ENCODE measurements around the gene TANK. TPM values are rescaled to one million over a fixed set of nuclear protein-coding genes. Genes with fewer than 3 reads are reported as not detected.

The TANK gene
- total RNA-seq, 2 donors from 2014 or later: 28.5 to 40.2 TPM

DNA sequence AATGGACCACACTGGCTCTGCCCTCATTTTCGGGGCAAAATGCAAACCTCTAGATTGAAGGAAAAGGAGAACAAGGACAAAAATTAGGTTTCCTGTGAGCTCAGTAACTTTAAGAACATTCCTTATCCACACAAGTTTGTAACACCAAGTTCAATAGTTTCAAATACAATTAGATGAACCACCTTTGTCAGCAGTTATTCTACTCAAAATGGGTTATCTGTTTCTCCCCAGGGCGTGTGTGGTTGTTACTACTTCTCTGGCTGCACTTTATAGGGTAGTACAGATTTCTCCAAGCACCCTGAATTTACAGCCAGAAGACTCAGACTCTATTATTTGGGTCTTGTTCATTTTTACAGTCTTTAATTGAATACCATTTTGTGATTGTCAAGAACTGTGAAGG lies 45.0 kb upstream of the TANK start:
- WGBS, 2 donors: 74 to 75% methylated on average over 2 of the region's 2 CpGs
- no peak for ATAC-seq

GRCh38 chr2:161115605-161116380 lies 44.4 kb upstream of the TANK start:
- H3K27ac ChIP-seq: no peak overlapping the region
- WGBS, 2 donors: 57 to 61% methylated on average over 3 of the region's 3 CpGs
- TF ChIP-seq POLR2A (IDR thresholded peaks at IDR 0.05): no peak
- TF ChIP-seq, protein P1, sequence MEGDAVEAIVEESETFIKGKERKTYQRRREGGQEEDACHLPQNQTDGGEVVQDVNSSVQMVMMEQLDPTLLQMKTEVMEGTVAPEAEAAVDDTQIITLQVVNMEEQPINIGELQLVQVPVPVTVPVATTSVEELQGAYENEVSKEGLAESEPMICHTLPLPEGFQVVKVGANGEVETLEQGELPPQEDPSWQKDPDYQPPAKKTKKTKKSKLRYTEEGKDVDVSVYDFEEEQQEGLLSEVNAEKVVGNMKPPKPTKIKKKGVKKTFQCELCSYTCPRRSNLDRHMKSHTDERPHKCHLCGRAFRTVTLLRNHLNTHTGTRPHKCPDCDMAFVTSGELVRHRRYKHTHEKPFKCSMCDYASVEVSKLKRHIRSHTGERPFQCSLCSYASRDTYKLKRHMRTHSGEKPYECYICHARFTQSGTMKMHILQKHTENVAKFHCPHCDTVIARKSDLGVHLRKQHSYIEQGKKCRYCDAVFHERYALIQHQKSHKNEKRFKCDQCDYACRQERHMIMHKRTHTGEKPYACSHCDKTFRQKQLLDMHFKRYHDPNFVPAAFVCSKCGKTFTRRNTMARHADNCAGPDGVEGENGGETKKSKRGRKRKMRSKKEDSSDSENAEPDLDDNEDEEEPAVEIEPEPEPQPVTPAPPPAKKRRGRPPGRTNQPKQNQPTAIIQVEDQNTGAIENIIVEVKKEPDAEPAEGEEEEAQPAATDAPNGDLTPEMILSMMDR (IDR thresholded peaks at IDR 0.05): no peak

More for the DNA sequence above, 45.0 kb upstream of the TANK start:
- H3K36me3 ChIP-seq (replicated peaks in 1 of 2; ENCODE audit: insufficient read depth in 1 of 2, low read depth in 2 of 2): no peaks in the 10 kb centered on the region
- no peaks in the 10 kb centered on the region for H3K27me3 ChIP-seq
- intact Hi-C loops (cut with DNase I): no loop called here
- no peak for DNase-seq
- H3K4me1 ChIP-seq: no peaks in the 10 kb centered on the region
- no peak overlapping the region for H3K4me3 ChIP-seq
- H3K27ac ChIP-seq: no peak overlapping the region
- no peak for TF ChIP-seq POLR2A (IDR thresholded peaks at IDR 0.05)
- TF ChIP-seq, protein P1 (IDR thresholded peaks at IDR 0.05): no peak
- H3K9me3 ChIP-seq: no peaks in the 10 kb centered on the region

DNA sequence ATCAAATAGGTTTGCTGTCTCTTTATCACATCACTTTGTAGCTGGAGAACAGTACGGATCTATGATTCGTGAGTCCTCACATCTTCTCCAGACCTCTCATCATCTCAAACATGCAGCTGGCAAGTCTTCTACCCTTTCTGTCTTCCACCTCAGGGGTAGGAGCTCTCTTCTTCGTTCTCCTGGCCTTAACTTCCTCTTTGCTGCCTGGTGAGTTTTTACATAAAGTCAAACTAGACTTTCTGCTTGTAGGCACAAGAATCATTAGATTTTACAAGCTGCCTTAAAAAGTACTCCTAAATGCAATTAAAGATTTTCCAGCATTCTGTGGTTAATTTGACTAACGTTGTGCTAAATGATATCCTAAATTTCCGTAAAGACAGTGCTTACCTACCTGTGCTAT lies 43.7 kb upstream of the TANK start:
- DNase-seq: no peak
- no peak for TF ChIP-seq POLR2A (IDR thresholded peaks at IDR 0.05)
- TF ChIP-seq, protein P1 (IDR thresholded peaks at IDR 0.05): no peak
- intact Hi-C loops (cut with DNase I): no loop called here
- H3K36me3 ChIP-seq (replicated peaks in 1 of 2; ENCODE audit: insufficient read depth in 1 of 2, low read depth in 2 of 2): no peaks in the 10 kb centered on the region
- no peaks in the 10 kb centered on the region for H3K9me3 ChIP-seq
- H3K27me3 ChIP-seq: no peaks in the 10 kb centered on the region
- 61 to 68% methylated on average over 5 of the region's 5 CpGs for WGBS, 2 donors
- H3K4me3 ChIP-seq: no peak overlapping the region
- no peak for ATAC-seq
- no peaks in the 10 kb centered on the region for H3K4me1 ChIP-seq
- H3K27ac ChIP-seq: no peak overlapping the region

More at GRCh38 chr2:161115605-161116380, 44.4 kb upstream of the TANK start:
- DNase-seq: no peak
- H3K9me3 ChIP-seq: no peaks in the 10 kb centered on the region
- no peaks in the 10 kb centered on the region for H3K27me3 ChIP-seq
- no peaks in the 10 kb centered on the region for H3K36me3 ChIP-seq (replicated peaks in 1 of 2; ENCODE audit: insufficient read depth in 1 of 2, low read depth in 2 of 2)
- intact Hi-C loops (cut with DNase I): no loop called here
- H3K4me1 ChIP-seq: no peaks in the 10 kb centered on the region
- H3K4me3 ChIP-seq: no peak overlapping the region
- ATAC-seq: no peak

DNA sequence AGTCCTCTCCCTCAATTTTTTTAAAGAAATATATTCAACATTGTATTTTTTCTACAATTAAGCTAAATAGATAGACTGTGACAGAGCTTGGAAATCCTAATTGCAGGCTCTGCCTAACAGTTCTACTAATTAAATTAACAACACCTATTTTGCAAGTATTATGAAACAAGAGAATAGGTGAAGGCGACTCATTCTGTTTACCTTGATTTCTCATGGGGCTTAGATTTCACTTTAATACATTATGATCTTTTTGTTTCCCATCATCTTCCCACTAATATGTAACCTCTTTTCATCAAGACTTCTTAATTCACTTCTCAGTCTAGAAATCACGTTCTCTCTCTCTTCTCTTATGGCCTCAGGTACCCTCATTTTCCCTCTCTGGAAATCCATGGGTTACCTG lies 42.7 kb upstream of the TANK start:
- peaks cover under 1% of the 10 kb centered on the region for H3K4me1 ChIP-seq
- no peaks in the 10 kb centered on the region for H3K36me3 ChIP-seq (replicated peaks in 1 of 2; ENCODE audit: insufficient read depth in 1 of 2, low read depth in 2 of 2)
- H3K4me3 ChIP-seq: no peak overlapping the region
- H3K9me3 ChIP-seq: no peaks in the 10 kb centered on the region
- ATAC-seq (no peak), DNase-seq (no peak)
- H3K27me3 ChIP-seq: no peaks in the 10 kb centered on the region
- TF ChIP-seq, protein P1 (IDR thresholded peaks at IDR 0.05): no peak
- TF ChIP-seq POLR2A (IDR thresholded peaks at IDR 0.05): no peak
- 80 to 81% methylated on average over 2 of the region's 2 CpGs for WGBS, 2 donors
- intact Hi-C loops (cut with DNase I): no loop called here
- no peak overlapping the region for H3K27ac ChIP-seq

- TF ChIP-seq POLR2A (IDR thresholded peaks at IDR 0.05): no peak
- TF ChIP-seq, protein P1 (IDR thresholded peaks at IDR 0.05): no peak
- H3K9me3 ChIP-seq: no peaks in the 10 kb centered on the region
- H3K4me1 ChIP-seq: peaks cover 13% of the 10 kb centered on the region
- DNase-seq (no peak), ATAC-seq (no peak)
- H3K4me3 ChIP-seq: no peak overlapping the region
- no peak overlapping the region for H3K27ac ChIP-seq
- no peaks in the 10 kb centered on the region for H3K36me3 ChIP-seq (replicated peaks in 1 of 2; ENCODE audit: insufficient read depth in 1 of 2, low read depth in 2 of 2)
- H3K27me3 ChIP-seq: no peaks in the 10 kb centered on the region
- intact Hi-C loops (cut with DNase I): no loop called here
Measured at GRCh38 chr2:161118722-161119121, 41.5 kb upstream of the TANK start.

Data from body of pancreas (tissue), 4 donors.